CD4-positive, CD25-positive, alpha-beta regulatory T cell (primary cell): ENCODE data around the gene PSMD14. TPM values are rescaled to one million over a fixed set of nuclear protein-coding genes. Genes with fewer than 3 reads are reported as not detected.
A peak's percentile ranks its signal among the peaks of the same experiment; 100 is the strongest.

Experiments used
- ATAC-seq, 2 donors: fragments of 150-1000 bp; cut with Tn5 transposase; one replicate each; pipeline ENCODE4 v1.10.0; 2021; ENCODE audit warnings: low read depth in 2 of 2, moderate number of reproducible peaks in 2 of 2, moderate library complexity in 1 of 2
- DNase-seq, 3 donors: peaks; one replicate each; pipeline versions ENCODE4 v3.0.0 to v3.0.0-alpha.2; 2012 to 2022; ENCODE audit warnings: mixed read lengths in 1 of 3
- H3K27ac ChIP-seq: one replicate; pipeline ENCODE4 v1.7.0; 2013; ENCODE audit warnings: mild to moderate bottlenecking, low read length; ENCODE audit not compliant: insufficient read depth, poor library complexity, severe bottlenecking
- H3K27me3 ChIP-seq: one replicate; pipeline ENCODE4 v1.7.0; 2013; ENCODE audit warnings: low read length; ENCODE audit not compliant: control insufficient read depth, insufficient read depth
- H3K36me3 ChIP-seq: one replicate; pipeline ENCODE4 v1.7.0; 2013; ENCODE audit warnings: mild to moderate bottlenecking, low read length, moderate library complexity; ENCODE audit not compliant: control insufficient read depth, insufficient read depth
- H3K4me1 ChIP-seq: 2 replicates; pipeline ENCODE4 v1.7.0; 2013; ENCODE audit warnings: mild to moderate bottlenecking, low read length; ENCODE audit not compliant: insufficient read depth, control insufficient read depth, poor library complexity, severe bottlenecking
- H3K4me3 ChIP-seq: one replicate; pipeline ENCODE4 v1.7.0; 2013; ENCODE audit warnings: low read depth, mild to moderate bottlenecking, low read length, moderate library complexity
- H3K9me3 ChIP-seq, 2 experiments: 1 replicate in 1 of 2; 2 replicates in 1 of 2; pipeline ENCODE4 v1.7.0; 2013; ENCODE audit warnings: low read length in 2 of 2, mild to moderate bottlenecking in 1 of 2, moderate library complexity in 1 of 2; ENCODE audit not compliant: control insufficient read depth in 2 of 2
- H3K27ac Mint-ChIP-seq, 3 donors: one replicate each; pipeline ENCODE4 v1.8.0; 2020 to 2022; ENCODE audit warnings: mild to moderate bottlenecking in 3 of 3, mixed read lengths in 3 of 3, moderate library complexity in 2 of 3
- H3K27me3 Mint-ChIP-seq: one replicate; pipeline ENCODE4 v1.8.0; 2022; ENCODE audit warnings: mild to moderate bottlenecking, mixed read lengths
- H3K36me3 Mint-ChIP-seq: one replicate; pipeline ENCODE4 v1.8.0; 2020; ENCODE audit warnings: mixed read lengths
- H3K4me1 Mint-ChIP-seq, 4 donors: one replicate each; pipeline ENCODE4 v1.8.0; 2020 to 2022; ENCODE audit warnings: mixed read lengths in 4 of 4, mild to moderate bottlenecking in 1 of 4
- H3K4me3 Mint-ChIP-seq, 4 donors: one replicate each; pipeline ENCODE4 v1.8.0; 2020 to 2022; ENCODE audit warnings: mild to moderate bottlenecking in 4 of 4, mixed read lengths in 4 of 4, moderate library complexity in 3 of 4
- H3K9me3 Mint-ChIP-seq, 7 donors: one replicate each; pipeline ENCODE4 v1.8.0; 2020 to 2022; ENCODE audit warnings: mixed read lengths in 7 of 7, mild to moderate bottlenecking in 3 of 7, moderate library complexity in 2 of 7
- polyA plus RNA-seq, 4 donors: library from polyadenylated mRNA; unstranded; fragments of 300-500 nt; fragmentation: Illumina TruSeq; gene quantifications; one replicate each; pipeline ENCODE4 v1.2.3, GENCODE V29; 2021
- total RNA-seq: library from RNA; stranded (reverse); gene quantifications from one replicate; pipeline ENCODE4 v1.2.3, GENCODE V29; 2022

PSMD14 gene
- total and polyA plus RNA-seq, 5 donors from 2014 or later = 38.6 to 82.9 (median 64.9) TPM

DNA sequence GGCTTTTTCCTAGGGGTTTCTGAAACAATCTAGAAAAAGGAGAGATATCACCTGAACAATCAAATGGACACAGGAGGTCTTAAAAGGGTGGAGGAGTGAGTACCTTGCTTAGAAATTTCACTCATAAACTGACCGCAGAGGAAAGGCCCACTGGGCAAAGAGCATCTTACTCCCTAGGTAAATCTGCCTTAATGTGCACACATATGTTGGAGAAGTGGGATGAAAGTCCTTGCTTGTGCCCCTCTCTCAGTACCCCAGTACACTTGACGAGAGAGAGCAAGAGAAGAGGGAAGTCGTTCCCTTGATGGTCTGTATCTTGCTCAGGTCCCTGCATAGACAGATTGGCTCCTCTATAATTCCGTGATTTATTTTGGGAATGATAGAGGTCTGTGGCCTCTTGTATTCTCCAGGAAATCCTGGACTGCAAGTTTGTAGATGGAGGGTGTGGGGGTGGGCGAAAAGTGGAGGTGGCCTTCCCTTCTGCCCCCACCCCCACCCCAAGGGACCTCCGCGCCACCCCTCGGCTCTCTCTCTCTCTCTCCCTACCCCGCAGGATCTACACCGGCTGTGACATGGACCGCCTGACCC is 114.7 kb downstream of the PSMD14 start:
- no peak overlapping the region for H3K27ac ChIP-seq
- peaks cover 3 to 9% of the 10 kb centered on the region in 2 experiments for H3K9me3 ChIP-seq
- DNase-seq (no peak), ATAC-seq (no peak)
- no peaks in the 10 kb centered on the region for H3K36me3 ChIP-seq
- Mint-ChIP-seq H3K4me3 (peak overlapping the region; percentile 15 to 83 (median 46)), H3K4me1 (peaks cover 21 to 60% (median 33%) of the 10 kb centered on the region in 4 donors), H3K27ac (no peak overlapping the region), H3K36me3 (no peaks in the 10 kb centered on the region), H3K9me3 (peaks cover 0 to 5% (median 0%) of the 10 kb centered on the region in 7 donors), H3K27me3 (peaks cover 93% of the 10 kb centered on the region)
- no peak overlapping the region for H3K4me3 ChIP-seq
- H3K4me1 ChIP-seq = peaks cover 38% of the 10 kb centered on the region
- peaks cover 64% of the 10 kb centered on the region for H3K27me3 ChIP-seq

DNA sequence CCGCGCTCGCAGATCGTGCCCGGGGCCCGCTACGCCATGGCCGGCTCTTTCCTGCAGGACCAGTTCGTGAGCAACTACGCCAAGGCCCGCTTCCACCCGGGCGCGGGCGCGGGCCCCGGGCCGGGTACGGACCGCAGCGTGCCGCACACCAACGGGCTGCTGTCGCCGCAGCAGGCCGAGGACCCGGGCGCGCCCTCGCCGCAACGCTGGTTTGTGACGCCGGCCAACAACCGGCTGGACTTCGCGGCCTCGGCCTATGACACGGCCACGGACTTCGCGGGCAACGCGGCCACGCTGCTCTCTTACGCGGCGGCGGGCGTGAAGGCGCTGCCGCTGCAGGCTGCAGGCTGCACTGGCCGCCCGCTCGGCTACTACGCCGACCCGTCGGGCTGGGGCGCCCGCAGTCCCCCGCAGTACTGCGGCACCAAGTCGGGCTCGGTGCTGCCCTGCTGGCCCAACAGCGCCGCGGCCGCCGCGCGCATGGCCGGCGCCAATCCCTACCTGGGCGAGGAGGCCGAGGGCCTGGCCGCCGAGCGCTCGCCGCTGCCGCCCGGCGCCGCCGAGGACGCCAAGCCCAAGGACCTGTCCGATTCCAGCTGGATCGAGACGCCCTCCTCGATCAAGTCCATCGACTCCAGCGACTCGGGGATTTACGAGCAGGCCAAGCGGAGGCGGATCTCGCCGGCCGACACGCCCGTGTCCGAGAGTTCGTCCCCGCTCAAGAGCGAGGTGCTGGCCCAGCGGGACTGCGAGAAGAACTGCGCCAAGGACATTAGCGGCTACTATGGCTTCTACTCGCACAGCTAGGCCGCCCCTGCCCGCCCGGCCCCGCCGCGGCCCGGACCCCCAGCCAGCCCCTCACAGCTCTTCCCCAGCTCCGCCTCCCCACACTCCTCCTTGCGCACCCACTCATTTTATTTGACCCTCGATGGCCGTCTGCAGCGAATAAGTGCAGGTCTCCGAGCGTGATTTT is 115.5 kb downstream of the PSMD14 start:
- H3K4me3 Mint-ChIP-seq = peak overlapping the region; percentile 69 to 93 (median 82)
- Histone ChIP-seq H3K36me3 (no peaks in the 10 kb centered on the region), H3K4me3 (peak overlapping the region; percentile 19), H3K27ac (no peak overlapping the region), H3K9me3 (peaks cover 3 to 9% of the 10 kb centered on the region in 2 experiments), H3K4me1 (peaks cover 33% of the 10 kb centered on the region), H3K27me3 (peaks cover 68% of the 10 kb centered on the region)
- ATAC-seq = peak; percentile 24 to 30
- H3K27ac Mint-ChIP-seq = peak overlapping the region in 2 of 3 donors; percentile 2 to 56
- DNase-seq = no peak
- no peaks in the 10 kb centered on the region for H3K36me3 Mint-ChIP-seq
- H3K9me3 Mint-ChIP-seq = peaks cover 0 to 5% (median 0%) of the 10 kb centered on the region in 7 donors
- peaks cover 21 to 56% (median 30%) of the 10 kb centered on the region in 4 donors for H3K4me1 Mint-ChIP-seq
- peaks cover 91% of the 10 kb centered on the region for H3K27me3 Mint-ChIP-seq

DNA sequence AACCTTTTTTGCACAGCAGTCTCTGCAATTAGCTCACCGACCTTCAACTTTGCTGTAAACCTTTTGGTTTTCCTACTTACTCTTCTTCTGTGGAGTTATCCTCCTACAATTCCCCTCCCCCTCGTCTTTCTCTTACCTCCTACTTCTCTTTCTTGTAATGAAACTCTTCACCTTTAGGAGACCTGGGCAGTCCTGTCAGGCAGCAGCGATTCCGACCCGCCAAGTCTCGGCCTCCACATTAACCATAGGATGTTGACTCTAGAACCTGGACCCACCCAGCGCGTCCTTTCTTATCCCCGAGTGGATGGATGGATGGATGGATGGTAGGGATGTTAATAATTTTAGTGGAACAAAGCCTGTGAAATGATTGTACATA is 116.2 kb downstream of the PSMD14 start:
- H3K9me3 ChIP-seq = peaks cover 3 to 9% of the 10 kb centered on the region in 2 experiments
- peak overlapping the region; percentile 69 to 93 (median 82) for H3K4me3 Mint-ChIP-seq
- DNase-seq = no peak
- H3K9me3 Mint-ChIP-seq = peaks cover 0 to 5% (median 0%) of the 10 kb centered on the region in 7 donors
- no peak overlapping the region for H3K27ac ChIP-seq
- H3K36me3 Mint-ChIP-seq = no peaks in the 10 kb centered on the region
- H3K27me3 ChIP-seq = peaks cover 75% of the 10 kb centered on the region
- H3K27ac Mint-ChIP-seq = peak overlapping the region in 2 of 3 donors; percentile 2 to 56
- peaks cover 18 to 56% (median 26%) of the 10 kb centered on the region in 4 donors for H3K4me1 Mint-ChIP-seq
- H3K27me3 Mint-ChIP-seq = peaks cover 91% of the 10 kb centered on the region
- H3K4me3 ChIP-seq = peak overlapping the region; percentile 19
- no peak for ATAC-seq
- H3K36me3 ChIP-seq = no peaks in the 10 kb centered on the region
- H3K4me1 ChIP-seq = peaks cover 28% of the 10 kb centered on the region

DNA sequence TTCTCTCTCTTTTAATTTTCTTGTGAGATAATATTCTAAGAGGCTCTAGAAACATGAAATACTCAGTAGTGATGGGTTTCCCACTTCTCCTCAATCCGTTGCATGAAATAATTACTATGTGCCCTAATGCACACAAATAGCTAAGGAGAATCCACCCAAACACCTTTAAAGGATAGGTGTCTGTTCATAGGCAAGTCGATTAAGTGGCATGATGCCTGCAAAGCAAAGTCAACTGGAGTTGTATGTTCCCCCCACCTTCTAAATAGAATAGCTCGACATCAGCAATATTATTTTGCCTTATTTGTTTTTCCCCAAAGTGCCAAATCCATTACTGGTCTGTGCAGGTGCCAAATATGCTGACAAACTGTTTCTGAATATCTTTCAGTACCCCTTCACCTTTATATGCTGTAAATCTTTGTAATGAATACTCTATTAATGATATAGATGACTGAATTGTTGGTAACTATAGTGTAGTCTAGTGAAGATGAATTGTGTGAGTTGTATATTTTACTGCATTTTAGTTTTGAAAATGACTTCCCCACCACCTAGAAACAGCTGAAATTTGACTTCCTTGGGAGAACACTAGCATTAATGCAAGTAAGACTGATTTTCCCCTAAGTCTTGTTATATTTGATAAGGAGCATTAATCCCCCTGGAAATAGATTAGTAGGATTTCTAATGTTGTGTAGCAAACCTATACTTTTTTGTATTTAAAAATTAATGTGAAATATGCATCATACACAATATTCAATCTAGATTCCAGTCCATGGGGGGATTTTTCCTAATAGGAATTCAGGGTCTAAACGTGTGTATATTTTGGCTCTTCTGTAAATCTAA is 116.9 kb downstream of the PSMD14 start:
- H3K9me3 ChIP-seq = peaks cover 3 to 9% of the 10 kb centered on the region in 2 experiments
- H3K4me3 Mint-ChIP-seq = peak overlapping the region; percentile 69 to 93 (median 82)
- peaks cover 16 to 52% (median 26%) of the 10 kb centered on the region in 4 donors for H3K4me1 Mint-ChIP-seq
- no peak overlapping the region for H3K27ac ChIP-seq
- peaks cover 76% of the 10 kb centered on the region for H3K27me3 ChIP-seq
- H3K27me3 Mint-ChIP-seq = peaks cover 91% of the 10 kb centered on the region
- H3K36me3 ChIP-seq = no peaks in the 10 kb centered on the region
- no peak overlapping the region for H3K27ac Mint-ChIP-seq
- H3K4me1 ChIP-seq = peaks cover 28% of the 10 kb centered on the region
- H3K36me3 Mint-ChIP-seq = no peaks in the 10 kb centered on the region
- ATAC-seq (no peak), DNase-seq (no peak)
- H3K9me3 Mint-ChIP-seq = peaks cover 0 to 5% (median 0%) of the 10 kb centered on the region in 7 donors
- no peak overlapping the region for H3K4me3 ChIP-seq

DNA sequence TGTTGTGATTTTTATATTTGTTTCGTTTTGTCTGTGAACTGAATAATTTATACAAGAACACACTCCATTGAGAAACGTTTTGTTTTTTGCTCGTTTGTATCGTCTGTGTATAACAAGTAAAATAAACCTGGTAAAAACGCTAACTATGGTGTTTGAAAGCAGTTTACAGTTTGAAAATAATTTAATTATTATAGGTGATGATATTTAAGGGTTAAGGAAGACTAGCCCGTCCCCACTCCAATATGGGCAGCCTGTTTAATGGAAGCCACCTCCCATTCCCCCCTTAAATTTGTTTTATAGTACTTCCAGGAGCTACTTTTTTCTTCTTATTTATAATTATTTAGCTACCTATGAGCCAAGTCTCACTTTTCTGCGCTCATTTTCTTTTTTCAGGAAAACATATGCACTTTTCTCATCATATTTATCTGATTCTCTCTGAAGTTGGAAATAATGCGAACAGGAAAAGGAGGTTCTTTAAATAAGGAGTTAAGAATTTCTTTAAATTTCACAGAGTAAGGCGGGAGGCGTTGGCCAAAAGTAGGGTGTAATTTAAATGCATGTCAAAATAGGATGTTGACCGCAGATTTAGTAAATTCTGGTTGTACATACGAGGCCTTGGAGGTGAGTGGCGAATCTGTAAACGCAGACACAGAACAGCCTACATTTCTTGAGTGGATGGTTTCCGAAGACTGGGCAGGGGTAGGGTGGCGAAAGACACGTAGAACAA is 117.7 kb downstream of the PSMD14 start:
- Histone ChIP-seq H3K27ac (no peak overlapping the region), H3K36me3 (no peaks in the 10 kb centered on the region), H3K4me3 (no peak overlapping the region), H3K9me3 (peaks cover 3 to 9% of the 10 kb centered on the region in 2 experiments), H3K4me1 (peaks cover 28% of the 10 kb centered on the region), H3K27me3 (peaks cover 77% of the 10 kb centered on the region)
- ATAC-seq = no peak
- Mint-ChIP-seq H3K36me3 (no peaks in the 10 kb centered on the region), H3K4me3 (peak overlapping the region in 2 of 4 donors; percentile 32 to 43), H3K27me3 (peaks cover 91% of the 10 kb centered on the region), H3K9me3 (peaks cover 0 to 5% (median 0%) of the 10 kb centered on the region in 7 donors), H3K27ac (no peak overlapping the region), H3K4me1 (peaks cover 15 to 44% (median 25%) of the 10 kb centered on the region in 4 donors)
- no peak for DNase-seq

DNA sequence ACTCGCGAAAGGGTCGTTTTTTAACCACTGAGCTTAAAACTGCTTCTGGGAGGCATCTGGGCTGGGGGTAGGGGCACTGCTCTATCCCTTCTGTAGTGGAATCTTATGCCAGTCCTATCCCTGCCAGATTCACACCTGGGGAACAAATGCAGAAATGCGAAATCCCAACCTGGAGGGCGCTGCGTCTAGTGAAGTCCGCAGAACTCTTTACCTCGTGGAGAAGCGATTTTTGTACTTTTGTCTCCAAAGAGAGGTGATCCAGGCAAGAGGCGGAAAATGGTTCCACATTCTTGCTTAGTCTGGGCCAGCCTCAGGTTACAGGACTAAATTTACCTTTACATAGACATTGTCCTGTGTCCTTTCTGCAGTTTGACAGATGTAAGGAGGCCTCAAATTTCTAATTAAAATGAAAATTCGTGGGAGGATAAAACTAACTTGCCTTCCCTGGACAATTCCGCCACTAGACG is 118.3 kb downstream of the PSMD14 start:
- H3K27me3 Mint-ChIP-seq = peaks cover 91% of the 10 kb centered on the region
- peak overlapping the region in 3 of 4 donors; percentile 60 to 68 (median 63) for H3K4me3 Mint-ChIP-seq
- no peaks in the 10 kb centered on the region for H3K36me3 Mint-ChIP-seq
- H3K27me3 ChIP-seq = peaks cover 74% of the 10 kb centered on the region
- peaks cover 15 to 40% (median 25%) of the 10 kb centered on the region in 4 donors for H3K4me1 Mint-ChIP-seq
- H3K27ac ChIP-seq = no peak overlapping the region
- no peak overlapping the region for H3K27ac Mint-ChIP-seq
- ATAC-seq (no peak), DNase-seq (no peak)
- H3K36me3 ChIP-seq = no peaks in the 10 kb centered on the region
- peaks cover 0 to 5% (median 0%) of the 10 kb centered on the region in 7 donors for H3K9me3 Mint-ChIP-seq
- H3K4me1 ChIP-seq = peaks cover 28% of the 10 kb centered on the region
- no peak overlapping the region for H3K4me3 ChIP-seq
- peaks cover 3 to 9% of the 10 kb centered on the region in 2 experiments for H3K9me3 ChIP-seq
